Activated CD8-positive, alpha-beta memory T cell treated with anti-CD3 and anti-CD28 coated beads for 36 hours (primary cell): Measurements from ENCODE around the gene LIMA1. TPM values are rescaled to one million over a fixed set of nuclear protein-coding genes. Genes with fewer than 3 reads are reported as not detected.
"Not testable (repeated sequence)": the region's sequence is repeated elsewhere in the genome, so short reads cannot be mapped to it uniquely, and the experiment has no call there.

Experiments used
- CTCF ChIA-PET: fragments of 350-600 bp; sonication (Branson Sonifier 250); formaldehyde crosslinking; loops from one replicate; lab custom pipeline; 2021; ENCODE audit warnings: antibody characterized with exemption; lab: Charles Lee
- POLR2A ChIA-PET: fragments of 350-600 bp; sonication (Branson Sonifier 250); formaldehyde crosslinking; loops from one replicate; lab custom pipeline; 2021; ENCODE audit warnings: antibody characterized with exemption; lab: Charles Lee
- total RNA-seq, 2 experiments: library from RNA; stranded (reverse); gene quantifications; one replicate each; pipeline ENCODE4 v1.2.3, GENCODE V29; 2021

LIMA1 gene
- total RNA-seq, 2 experiments from 2014 or later = 83.0 to 85.4 TPM

GRCh38 chr12:50256761-50257160 is 26.6 kb downstream of the LIMA1 start:
- ChIA-PET CTCF (no interaction called here), POLR2A (no interaction called here)

DNA sequence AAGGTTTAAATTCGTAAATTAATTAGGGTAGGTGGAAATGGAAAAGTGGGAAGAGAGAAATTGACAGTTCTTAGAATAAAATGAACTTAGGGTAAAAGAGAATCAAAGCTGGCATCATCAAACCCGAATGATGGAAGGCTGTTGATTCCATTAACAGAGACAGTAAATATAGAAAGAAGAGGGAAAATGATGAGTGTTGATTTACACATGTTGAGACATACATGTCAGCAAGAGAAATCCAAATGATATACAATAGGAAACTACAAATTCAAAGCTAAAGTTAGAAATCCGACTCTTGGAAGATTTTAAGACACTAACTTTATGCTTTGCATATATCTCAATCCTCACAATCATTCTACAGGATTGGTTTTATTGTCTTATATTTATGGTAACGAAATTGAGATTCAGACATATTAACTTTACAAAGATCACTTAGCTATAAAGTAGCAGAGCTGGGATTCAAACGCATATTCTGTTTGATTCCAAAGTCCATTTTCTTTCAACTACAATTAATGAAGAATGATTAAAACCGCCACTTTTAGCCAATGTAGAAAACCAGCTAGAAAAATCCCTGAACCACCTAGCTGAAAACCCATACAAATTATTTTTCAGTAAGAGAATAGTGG is 30.2 kb downstream of the LIMA1 start:
- ChIA-PET POLR2A (interaction anchor here (0.7 to 1.3 kb wide), 2 partner anchors 33 to 101 kb away, joined by 3 to 7 read pairs; no protein-coding TSS in a partner anchor), CTCF (interaction anchor here (0.7 kb wide), 2 partner anchors 47 to 92 kb away, joined by 3 to 4 read pairs; no protein-coding TSS in a partner anchor)

- ChIA-PET CTCF (interaction anchor here (0.7 to 1.5 kb wide), 6 partner anchors 9 to 285 kb away, joined by 3 to 4 read pairs (median 3); no protein-coding TSS in a partner anchor), POLR2A (interaction anchor here (0.7 kb wide), 2 partner anchors 60 to 644 kb away, joined by 6 to 8 read pairs; no protein-coding TSS in a partner anchor)
These were observed 31.6 kb downstream of the LIMA1 start for GRCh38 chr12:50251619-50252252.

- ChIA-PET CTCF (interaction anchor here (0.6 to 0.7 kb wide), 3 partner anchors 30 to 1117 kb away, joined by 3 read pairs; no protein-coding TSS in a partner anchor), POLR2A (no interaction called here)
These were observed 33.7 kb downstream of the LIMA1 start for GRCh38 chr12:50249464-50250182.

DNA sequence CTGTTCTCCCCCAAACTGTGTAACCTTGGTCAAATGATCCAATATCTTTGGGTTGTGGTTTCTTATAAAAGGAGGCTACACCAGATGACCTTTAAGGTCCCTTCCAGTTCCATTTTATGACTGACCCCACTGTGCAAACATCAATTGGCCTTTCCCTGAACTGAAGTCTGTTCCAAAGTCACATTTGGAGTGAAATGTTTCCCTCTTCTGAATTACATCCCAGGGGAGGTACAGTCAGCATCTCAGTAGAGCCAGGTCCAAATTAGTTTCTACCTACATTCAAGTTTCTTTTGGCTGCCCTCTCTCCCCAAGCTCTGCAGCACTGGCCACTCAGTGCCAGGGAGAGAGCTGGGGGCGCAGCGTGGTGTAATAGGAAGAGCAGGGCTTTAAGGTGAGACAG is 34.4 kb downstream of the LIMA1 start:
- POLR2A ChIA-PET = no interaction called here

DNA sequence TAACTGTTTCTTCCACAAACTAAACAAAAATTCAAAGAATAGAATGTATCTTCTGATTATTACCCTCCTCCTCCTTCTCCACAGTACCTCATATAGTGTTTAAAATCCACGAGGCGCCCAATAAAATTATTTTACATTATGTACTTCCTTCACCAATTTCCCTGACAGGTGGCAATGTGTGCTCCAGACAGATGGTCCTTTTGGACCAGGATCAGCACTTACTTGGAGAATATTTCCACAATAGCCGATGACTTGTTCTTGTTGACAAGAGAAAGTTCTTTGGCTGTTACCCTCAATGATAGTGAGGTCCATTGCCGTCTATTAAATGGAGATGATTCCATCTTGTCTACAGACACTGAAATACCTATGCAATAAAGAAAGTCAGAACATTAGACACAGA is 34.9 kb downstream of the LIMA1 start:
- POLR2A ChIA-PET = no interaction called here

More for the DNA sequence above, 34.4 kb downstream of the LIMA1 start:
- CTCF ChIA-PET = interaction anchor here (0.7 kb wide), 1 partner anchor 138 kb away, joined by 3 read pairs; no protein-coding TSS in a partner anchor

DNA sequence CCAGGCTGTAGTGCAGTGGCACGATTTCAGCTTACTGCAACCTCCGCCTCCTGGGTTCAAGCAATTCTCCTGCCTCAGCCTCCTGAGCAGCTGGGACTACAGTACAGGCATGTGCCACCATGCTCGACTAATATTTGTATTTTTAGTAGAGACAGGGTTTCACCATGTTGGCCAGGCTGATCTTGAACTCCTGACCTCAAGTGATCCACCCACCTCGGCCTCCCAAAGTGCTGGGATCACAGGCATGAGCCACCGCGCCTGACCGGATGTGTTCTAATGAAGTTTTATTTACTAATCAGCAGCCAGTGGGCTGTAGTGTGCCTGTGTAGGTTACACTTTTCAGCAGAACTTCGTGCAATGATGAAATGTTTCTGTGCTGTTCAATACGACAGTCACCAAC is 35.7 kb downstream of the LIMA1 start:
- CTCF ChIA-PET = interaction anchor here (1.0 to 1.8 kb wide), 5 partner anchors 11 to 136 kb away, joined by 3 to 6 read pairs (median 3); partner anchors contain the start of gene COX14
- POLR2A ChIA-PET = not testable (repeated sequence)

More for the DNA sequence above, 34.9 kb downstream of the LIMA1 start:
- CTCF ChIA-PET = interaction anchor here (1.5 to 1.8 kb wide), 2 partner anchors 10 to 137 kb away, joined by 3 to 4 read pairs; partner anchors contain the start of gene COX14

DNA sequence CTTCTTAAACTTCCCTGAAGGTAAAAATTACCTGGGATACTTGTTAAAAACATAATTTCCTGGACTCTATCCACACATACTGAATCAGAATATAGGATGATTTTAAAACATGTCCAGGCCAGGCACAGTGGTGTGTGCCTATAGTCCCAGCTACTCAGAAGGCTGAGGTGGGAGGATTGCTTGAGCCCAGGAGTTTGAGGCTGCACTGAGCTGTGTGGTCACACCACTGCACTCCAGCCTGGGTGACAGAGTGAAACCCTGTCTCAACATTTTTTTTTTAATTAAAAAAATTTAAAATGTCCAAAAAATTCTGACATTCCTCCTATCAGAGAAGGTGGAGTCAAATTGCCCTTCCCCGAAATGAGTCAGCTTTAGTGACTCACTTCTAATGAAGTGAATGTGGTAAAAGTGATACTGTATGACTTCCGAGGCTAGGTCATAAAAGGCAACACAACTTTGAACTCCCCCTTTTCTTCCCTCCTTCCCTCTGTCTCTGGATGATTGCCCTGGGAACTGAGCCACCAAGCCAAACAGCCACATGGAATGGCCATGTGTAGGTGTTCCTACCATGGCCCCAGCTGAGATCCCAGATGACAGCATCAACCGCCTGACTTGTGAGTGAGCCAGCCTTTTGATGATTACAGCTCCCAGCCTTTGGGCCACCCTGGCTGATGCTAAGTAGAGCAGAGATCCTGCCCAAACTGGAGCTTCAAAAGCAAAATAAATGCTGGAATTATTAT is 36.3 kb downstream of the LIMA1 start:
- POLR2A ChIA-PET = interaction anchor here (0.7 to 0.8 kb wide), 2 partner anchors 24 to 26 kb away, joined by 3 read pairs; no protein-coding TSS in a partner anchor
- CTCF ChIA-PET = interaction anchor here (0.7 to 1.8 kb wide), 7 partner anchors 10 to 136 kb away, joined by 3 to 6 read pairs (median 3); partner anchors contain the start of gene COX14

GRCh38 chr12:50246197-50246865 is 37.0 kb downstream of the LIMA1 start:
- CTCF ChIA-PET = interaction anchor here (0.6 to 1.8 kb wide), 7 partner anchors 9 to 89 kb away, joined by 3 to 4 read pairs (median 3); no protein-coding TSS in a partner anchor
- POLR2A ChIA-PET = interaction anchor here (0.7 to 0.8 kb wide), 2 partner anchors 23 to 25 kb away, joined by 3 read pairs; no protein-coding TSS in a partner anchor

DNA sequence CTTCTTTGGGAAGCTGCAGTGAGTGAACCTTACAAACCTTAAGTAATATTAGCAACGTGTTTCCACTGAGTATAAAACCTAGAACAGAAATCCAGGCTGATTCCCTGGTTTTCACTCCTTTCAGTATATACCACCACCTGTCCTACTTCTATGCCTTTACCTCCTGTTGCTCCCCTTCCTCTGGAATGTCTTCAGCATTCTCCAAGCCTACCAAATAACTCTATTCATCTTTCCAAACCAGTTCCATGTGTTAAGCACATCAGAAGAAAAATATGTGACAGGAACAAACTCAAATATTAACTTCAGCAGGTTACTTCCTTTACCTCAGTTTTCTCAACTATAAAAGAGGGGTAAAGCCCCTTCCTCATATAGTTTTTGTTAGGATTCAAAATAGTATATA is 39.8 kb downstream of the LIMA1 start:
- POLR2A ChIA-PET = no interaction called here
- CTCF ChIA-PET = no interaction called here

DNA sequence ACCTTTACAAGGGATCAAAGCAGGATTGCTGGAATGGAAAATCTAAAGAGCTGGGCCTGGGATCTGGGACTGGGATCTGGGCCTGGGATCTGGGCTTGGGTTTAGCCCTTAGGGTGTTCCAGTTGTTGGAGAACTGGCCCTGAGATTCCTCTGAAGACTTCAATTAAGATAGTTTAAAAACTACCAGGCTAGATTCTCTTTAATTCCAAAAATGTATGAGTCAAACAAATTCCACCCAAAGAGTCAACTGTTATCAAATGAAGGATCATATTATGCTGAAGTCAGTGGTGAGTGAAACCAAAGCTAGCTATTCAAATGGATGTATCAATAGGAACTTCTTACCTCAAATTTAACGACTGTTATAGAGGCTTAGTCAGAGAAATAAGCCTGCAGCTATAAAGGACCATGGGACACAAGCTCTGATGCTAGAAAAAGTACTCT is 40.5 kb downstream of the LIMA1 start:
- CTCF ChIA-PET = no interaction called here

GRCh38 chr12:50241178-50241577 is 42.1 kb downstream of the LIMA1 start:
- CTCF ChIA-PET = no interaction called here

More for the DNA sequence above, 40.5 kb downstream of the LIMA1 start:
- POLR2A ChIA-PET = interaction anchor here (0.8 to 1.2 kb wide), 2 partner anchors 19 to 22 kb away, joined by 3 read pairs; no protein-coding TSS in a partner anchor

DNA sequence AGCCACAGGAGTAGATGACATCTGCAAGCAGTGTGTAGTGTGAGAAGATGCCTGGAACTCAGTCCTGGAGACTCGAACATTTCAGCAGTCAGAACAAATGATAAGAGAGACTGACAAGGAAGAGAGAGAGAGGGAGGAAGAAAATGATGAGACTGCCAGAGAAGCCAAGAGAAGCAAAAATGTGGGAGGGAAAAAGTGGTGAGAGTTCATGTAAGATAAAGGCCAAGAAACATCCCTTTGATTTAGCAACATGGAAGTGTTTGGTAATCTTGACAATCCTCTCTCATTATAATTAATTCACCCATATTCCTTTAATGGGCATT is 42.6 kb downstream of the LIMA1 start:
- ChIA-PET POLR2A (no interaction called here), CTCF (no interaction called here)

More at GRCh38 chr12:50241178-50241577, 42.1 kb downstream of the LIMA1 start:
- POLR2A ChIA-PET = no interaction called here

DNA sequence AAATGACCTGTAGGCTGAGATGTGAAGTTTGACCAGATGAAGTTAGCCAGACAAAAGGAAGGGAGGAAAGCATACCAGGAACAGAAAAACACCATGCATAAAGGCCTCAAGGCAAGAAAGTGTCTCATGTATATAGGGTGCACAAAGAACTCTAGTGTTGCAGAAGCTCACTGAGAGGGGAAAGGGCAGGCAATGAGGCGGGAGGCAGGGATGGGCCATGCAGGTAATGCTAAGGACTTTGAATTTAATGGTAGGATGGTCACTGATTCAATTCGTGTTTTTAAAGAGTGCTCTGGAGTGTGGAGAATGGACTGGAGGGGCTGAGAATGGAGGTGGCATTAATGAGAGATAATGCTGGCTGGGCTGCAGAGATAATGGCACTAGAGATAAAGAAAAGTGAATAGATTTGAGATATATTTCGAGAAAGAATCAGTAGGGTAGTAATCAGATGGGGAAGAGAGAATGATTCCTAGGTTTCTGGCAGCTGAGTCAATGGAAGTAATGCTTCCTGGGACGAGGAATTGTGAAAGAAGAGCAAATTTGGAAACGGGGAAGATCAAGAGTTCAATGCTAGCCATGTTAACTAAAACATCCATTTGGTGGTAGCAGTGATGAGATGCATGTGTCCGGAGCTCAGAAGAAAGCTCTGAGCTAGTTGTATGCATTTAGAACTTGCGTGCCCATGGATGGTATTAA is 43.1 kb downstream of the LIMA1 start:
- ChIA-PET POLR2A (no interaction called here), CTCF (no interaction called here)

DNA sequence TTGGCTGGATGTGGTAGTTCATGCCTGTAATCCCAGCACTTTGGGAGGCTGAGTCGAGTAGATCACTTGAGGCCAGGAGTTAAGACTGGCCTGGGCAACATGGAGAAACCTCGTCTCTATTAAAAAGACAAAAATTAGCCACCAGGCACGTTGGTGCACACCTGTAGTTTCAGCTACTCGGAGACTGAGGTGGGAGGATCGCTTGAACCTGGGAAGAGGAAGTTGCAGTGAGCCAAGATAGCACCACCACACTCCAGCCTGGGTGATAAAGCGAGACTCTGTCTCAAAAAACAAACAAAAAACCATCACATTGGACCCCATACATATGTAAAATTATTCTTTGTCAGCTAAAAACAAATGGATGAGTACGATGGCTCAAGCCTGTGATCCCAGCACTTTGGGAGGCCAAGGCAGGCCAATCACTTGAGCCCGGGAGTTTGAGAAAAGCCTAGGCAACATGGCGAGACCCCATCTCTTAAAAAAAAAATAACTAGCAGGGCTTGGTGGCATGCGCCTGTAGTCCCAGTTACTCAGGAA is 43.9 kb downstream of the LIMA1 start:
- CTCF ChIA-PET = no interaction called here
- POLR2A ChIA-PET = no interaction called here

DNA sequence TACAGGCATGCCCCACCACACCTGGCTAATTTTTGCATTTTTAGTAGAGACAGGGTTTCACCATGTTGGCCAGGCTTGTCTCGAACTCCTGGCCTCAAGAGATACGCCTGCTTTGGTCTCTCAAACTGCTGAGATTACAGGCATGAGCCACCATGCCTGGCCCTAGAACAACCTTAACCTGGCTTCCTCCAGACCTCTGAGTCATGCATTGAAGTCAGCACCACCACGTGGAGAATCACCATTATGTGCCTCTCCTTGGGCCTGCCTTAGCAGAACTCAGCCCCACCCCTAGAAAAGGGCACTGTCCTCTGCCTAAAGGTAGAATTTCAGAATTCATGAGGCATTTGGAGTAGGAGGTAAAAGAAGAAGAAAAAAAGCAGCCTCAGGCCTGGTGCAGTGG is 49.0 kb downstream of the LIMA1 start:
- POLR2A ChIA-PET = no interaction called here
- CTCF ChIA-PET = interaction anchor here (0.7 to 1.0 kb wide), 2 partner anchors 13 to 108 kb away, joined by 3 read pairs; no protein-coding TSS in a partner anchor

DNA sequence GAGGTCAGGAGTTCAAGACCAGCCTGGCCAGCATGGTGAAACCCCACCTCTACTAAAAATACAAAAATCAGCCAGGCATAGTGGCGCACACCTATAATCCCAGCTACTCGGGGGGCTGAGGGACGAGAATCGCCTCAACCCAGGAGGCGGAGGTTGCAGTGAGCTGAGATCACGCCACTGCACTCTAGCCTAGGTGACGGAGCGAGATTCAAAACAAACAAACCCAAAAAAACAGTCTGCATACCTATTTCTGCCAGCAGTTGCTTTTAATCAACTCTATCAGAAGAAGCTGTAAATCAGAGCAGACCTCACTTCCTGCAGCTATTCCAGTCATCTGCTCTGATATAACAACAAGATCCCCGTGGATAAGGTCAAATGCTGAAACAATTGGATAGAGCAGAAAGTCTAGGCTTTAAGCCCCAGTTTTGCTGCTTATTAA is 50.5 kb downstream of the LIMA1 start:
- ChIA-PET POLR2A (no interaction called here), CTCF (no interaction called here)
